Posterior vena cava (tissue), 2 donors: ENCODE results near the gene CDK15. TPM values are rescaled to one million over a fixed set of nuclear protein-coding genes. Genes with fewer than 3 reads are reported as not detected.

ENCODE experiments used
- total RNA-seq, 2 donors: library from RNA; stranded (reverse); fragmentation: NEBNext Ultra II Directional; extraction: Animal tissue kit (Norgen Biotek cat#: 25700); gene quantifications; one replicate each; pipeline ENCODE4 v1.2.1, GENCODE V29; 2021
- donor health status: DM: yes; HTN: yes; CAD: no.
- donor health status: DM: yes; HTN: yes; CAD: no.

Gene CDK15
- total RNA-seq, 2 donors from 2014 or later = 1.4 to 1.5 TPM

Other genes starting within 250 kb of the CDK15 start
- 10 to 100 TPM; 27.8 to 30.8 TPM for gene TMEM237, start 163.0 kb upstream of the CDK15 start, total RNA-seq
- gene MPP4, start 107.9 kb upstream of the CDK15 start, total RNA-seq = under 1 TPM; 0.38 to 0.56 TPM
- gene ALS2, start 25.6 kb upstream of the CDK15 start, total RNA-seq = 10 to 100 TPM; 20.4 to 21.9 TPM
- 10 to 100 TPM; 20.9 to 32.0 TPM for gene FZD7, start 227.3 kb downstream of the CDK15 start, total RNA-seq